Measurements from ENCODE around the gene ATOH8. TPM values are rescaled to one million over a fixed set of nuclear protein-coding genes. Genes with fewer than 3 reads are reported as not detected.

The ATOH8 gene
- total RNA-seq, 6 experiments from 2014 or later, result 34.4 to 53.0 (median 45.5) TPM

DNA sequence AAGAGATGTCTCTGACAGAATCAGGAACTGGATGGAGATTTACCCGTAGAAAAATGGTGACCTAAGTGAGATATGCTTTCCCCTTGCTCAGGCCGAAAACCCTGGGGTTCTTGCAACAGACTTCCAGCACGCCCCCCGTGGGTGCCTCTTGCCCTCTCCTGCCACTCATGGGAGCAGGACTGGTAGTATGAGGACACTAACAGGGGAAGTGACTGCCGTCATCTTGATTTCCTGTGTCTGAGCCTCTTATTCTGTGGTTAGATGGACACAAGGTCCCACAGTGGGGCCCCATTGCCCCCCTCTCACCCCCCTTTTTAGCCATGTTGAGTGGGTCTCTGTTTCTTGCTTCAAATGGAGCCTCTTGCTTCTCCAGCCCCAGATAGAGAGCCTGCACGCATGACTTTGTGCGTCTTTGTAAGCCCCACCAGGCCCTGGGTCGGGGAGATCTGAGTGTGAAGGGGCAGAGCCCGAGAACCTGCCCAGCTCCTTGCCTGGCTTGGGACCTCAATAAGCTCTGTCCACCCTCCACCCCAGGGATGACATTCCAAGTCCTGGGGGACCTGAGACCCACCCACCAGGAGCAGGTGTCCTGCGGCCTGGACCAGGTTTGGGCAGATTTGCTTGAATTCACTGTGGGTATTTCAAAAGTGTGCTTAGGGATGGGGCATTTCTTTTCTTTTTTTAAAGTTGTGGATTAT, 47.0 kb upstream of the ATOH8 start:
- no peaks in the 10 kb centered on the region for H3K9me3 Mint-ChIP-seq
- peaks cover 9% of the 10 kb centered on the region for H3K27me3 Mint-ChIP-seq (ENCODE audit: insufficient read depth)
- TF ChIP-seq, protein P1, sequence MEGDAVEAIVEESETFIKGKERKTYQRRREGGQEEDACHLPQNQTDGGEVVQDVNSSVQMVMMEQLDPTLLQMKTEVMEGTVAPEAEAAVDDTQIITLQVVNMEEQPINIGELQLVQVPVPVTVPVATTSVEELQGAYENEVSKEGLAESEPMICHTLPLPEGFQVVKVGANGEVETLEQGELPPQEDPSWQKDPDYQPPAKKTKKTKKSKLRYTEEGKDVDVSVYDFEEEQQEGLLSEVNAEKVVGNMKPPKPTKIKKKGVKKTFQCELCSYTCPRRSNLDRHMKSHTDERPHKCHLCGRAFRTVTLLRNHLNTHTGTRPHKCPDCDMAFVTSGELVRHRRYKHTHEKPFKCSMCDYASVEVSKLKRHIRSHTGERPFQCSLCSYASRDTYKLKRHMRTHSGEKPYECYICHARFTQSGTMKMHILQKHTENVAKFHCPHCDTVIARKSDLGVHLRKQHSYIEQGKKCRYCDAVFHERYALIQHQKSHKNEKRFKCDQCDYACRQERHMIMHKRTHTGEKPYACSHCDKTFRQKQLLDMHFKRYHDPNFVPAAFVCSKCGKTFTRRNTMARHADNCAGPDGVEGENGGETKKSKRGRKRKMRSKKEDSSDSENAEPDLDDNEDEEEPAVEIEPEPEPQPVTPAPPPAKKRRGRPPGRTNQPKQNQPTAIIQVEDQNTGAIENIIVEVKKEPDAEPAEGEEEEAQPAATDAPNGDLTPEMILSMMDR (IDR thresholded peaks at IDR 0.05), result no peak
- DNase-seq, result no peak
- H3K4me3 Mint-ChIP-seq, result no peak overlapping the region
- H3K27ac Mint-ChIP-seq, result no peak overlapping the region
- H3K4me1 Mint-ChIP-seq (ENCODE audit: low read depth), result peaks cover 58% of the 10 kb centered on the region
- H3K36me3 Mint-ChIP-seq (ENCODE audit: low read depth), result no peaks in the 10 kb centered on the region

DNA sequence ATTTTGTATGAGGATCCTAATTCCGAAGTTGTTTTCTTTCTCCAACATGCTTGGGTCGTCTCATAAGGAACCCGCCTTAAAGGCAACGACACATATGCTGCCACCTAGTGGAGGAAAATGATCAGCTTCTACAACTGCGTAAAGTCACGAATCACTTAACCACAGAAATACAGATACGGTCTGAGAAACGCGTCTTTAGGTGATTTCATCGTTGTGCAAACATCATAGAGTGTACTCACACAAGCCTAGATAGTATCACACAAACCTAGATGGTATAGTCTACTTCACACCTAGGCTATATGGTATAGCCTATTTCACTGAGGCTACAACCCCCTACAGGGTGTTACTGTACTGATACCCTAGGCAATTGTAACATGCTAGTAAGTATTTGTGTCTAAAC, 46.5 kb upstream of the ATOH8 start:
- no peaks in the 10 kb centered on the region for H3K36me3 Mint-ChIP-seq (ENCODE audit: low read depth)
- H3K27ac Mint-ChIP-seq, result no peak overlapping the region
- H3K9me3 Mint-ChIP-seq, result no peaks in the 10 kb centered on the region

DNA sequence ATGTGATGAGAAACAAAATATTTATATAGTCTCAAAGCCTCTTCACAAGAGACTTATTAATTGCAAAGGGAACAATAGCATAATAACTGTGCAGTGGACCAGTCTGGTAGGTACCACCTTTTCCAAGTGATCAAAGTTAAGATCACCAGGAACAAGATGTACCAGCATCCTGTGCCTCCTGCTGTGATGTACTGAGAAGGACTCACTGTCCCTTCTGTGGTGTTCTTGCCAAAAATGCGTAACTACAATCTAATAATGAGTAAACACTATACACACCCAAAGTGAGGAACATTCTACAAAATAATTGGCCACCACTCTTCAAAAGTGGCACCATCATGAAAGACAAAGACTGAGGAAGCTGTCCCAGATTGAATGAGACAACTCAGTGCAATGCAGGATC, 45.1 kb upstream of the ATOH8 start:
- H3K27ac Mint-ChIP-seq, result no peak overlapping the region
- peaks cover 7% of the 10 kb centered on the region for H3K27me3 Mint-ChIP-seq (ENCODE audit: insufficient read depth)
- no peaks in the 10 kb centered on the region for H3K36me3 Mint-ChIP-seq (ENCODE audit: low read depth)
- no peak for DNase-seq
- H3K9me3 Mint-ChIP-seq, result no peaks in the 10 kb centered on the region
- H3K4me1 Mint-ChIP-seq (ENCODE audit: low read depth), result peaks cover 39% of the 10 kb centered on the region
- TF ChIP-seq, protein P1 (IDR thresholded peaks at IDR 0.05), result no peak
- no peak overlapping the region for H3K4me3 Mint-ChIP-seq

More for the DNA sequence above, 46.5 kb upstream of the ATOH8 start:
- DNase-seq, result peak; percentile 85
- Mint-ChIP-seq H3K4me1 (ENCODE audit: low read depth) (peaks cover 52% of the 10 kb centered on the region), H3K4me3 (no peak overlapping the region), H3K27me3 (ENCODE audit: insufficient read depth) (peaks cover 11% of the 10 kb centered on the region)
- TF ChIP-seq, protein P1 (IDR thresholded peaks at IDR 0.05), result peak; percentile 96

DNA sequence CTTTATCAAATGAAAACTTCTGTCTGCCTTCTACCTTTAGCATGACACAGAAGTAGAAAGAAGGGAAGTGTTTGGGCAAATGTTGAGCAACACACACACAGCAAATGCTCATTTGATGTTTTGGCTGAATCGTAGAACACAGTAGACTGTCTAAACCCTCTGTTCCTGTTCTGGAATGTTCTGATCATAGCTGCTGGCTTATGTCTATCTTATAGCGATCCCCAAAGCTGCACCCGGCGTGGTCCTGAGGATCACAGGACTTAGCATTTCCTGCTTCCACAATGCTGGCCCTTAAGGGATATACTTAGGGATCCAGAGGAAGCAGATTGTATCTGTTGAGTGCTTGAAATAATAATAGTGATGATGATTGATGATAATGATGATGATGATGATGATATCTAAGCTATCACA, 44.4 kb upstream of the ATOH8 start:
- H3K27me3 Mint-ChIP-seq (ENCODE audit: insufficient read depth), result peaks cover 7% of the 10 kb centered on the region
- no peak overlapping the region for H3K27ac Mint-ChIP-seq
- TF ChIP-seq, protein P1 (IDR thresholded peaks at IDR 0.05), result no peak
- H3K4me3 Mint-ChIP-seq, result no peak overlapping the region
- no peaks in the 10 kb centered on the region for H3K9me3 Mint-ChIP-seq
- H3K36me3 Mint-ChIP-seq (ENCODE audit: low read depth), result no peaks in the 10 kb centered on the region
- DNase-seq, result no peak
- H3K4me1 Mint-ChIP-seq (ENCODE audit: low read depth), result peaks cover 33% of the 10 kb centered on the region

DNA sequence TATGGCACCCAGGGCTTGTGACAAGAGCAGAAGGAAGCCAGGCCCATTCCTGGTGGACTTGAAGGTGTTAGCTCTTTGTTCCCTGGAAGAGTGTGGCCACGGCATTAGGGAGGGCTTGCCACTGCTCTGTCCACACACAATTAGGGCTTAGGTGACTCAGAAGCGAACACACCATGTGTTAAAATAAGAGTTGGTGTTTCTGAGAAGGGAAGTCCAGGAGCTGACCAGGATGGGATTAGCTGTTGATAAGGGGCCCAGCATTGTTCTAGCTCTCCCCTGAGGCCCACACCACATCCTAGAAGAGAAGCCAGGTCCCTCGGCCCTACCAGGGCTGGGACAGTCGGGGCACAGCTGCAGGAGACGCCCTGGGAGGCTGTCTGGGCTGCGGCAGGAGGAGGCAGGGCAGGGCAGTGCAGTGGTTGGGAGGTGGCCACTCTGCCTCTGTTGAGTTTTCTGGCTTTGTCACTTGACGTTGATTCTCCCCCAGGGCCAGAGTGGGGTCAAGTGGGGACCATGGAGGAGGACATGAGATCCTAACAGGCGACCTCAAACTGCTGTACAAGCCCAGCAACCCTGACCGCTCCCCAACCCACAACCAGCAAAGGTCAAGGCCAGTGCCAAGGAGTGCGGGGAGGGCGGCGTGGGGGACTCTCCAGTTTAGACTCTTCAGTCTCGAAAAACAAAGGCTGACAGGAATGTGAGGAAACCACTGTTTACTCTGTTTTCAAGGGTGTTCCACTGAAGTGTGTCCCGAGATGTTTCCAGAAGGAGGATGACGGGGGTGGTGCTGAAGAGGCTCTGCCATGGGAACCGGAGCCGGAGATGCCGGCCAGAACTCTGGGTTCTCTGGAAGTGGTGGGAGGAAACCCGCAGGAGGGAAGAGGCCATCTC, 42.9 kb upstream of the ATOH8 start:
- Mint-ChIP-seq H3K4me3 (no peak overlapping the region), H3K36me3 (ENCODE audit: low read depth) (no peaks in the 10 kb centered on the region), H3K9me3 (no peaks in the 10 kb centered on the region), H3K4me1 (ENCODE audit: low read depth) (peaks cover 18% of the 10 kb centered on the region), H3K27ac (no peak overlapping the region), H3K27me3 (ENCODE audit: insufficient read depth) (peaks cover 8% of the 10 kb centered on the region)
- TF ChIP-seq, protein P1 (IDR thresholded peaks at IDR 0.05), result no peak
- no peak for DNase-seq
